Activated naive CD4-positive, alpha-beta T cell treated with anti-CD3 and anti-CD28 coated beads, Interleukin-2, amount 50 U/mL, for 72 hours (primary cell): ENCODE measurements around the gene SDK2. TPM values are rescaled to one million over a fixed set of nuclear protein-coding genes. Genes with fewer than 3 reads are reported as not detected.

Experiments
- ATAC-seq, 2 donors: fragments of 150-1000 bp; cut with Tn5 transposase; 2 replicates each; pipeline ENCODE4 v1.10.0; 2021; ENCODE audit warnings: mild to moderate bottlenecking in 2 of 2, moderate library complexity in 2 of 2
- DNase-seq, 2 donors: peaks; one replicate each; pipeline ENCODE4 v3.0.0; 2021 to 2022; ENCODE audit warnings: low spot score in 2 of 2
- H3K27ac Mint-ChIP-seq, 2 donors: one replicate each; pipeline ENCODE4 v1.8.0; 2022; ENCODE audit warnings: mild to moderate bottlenecking in 2 of 2, mixed read lengths in 2 of 2
- H3K36me3 Mint-ChIP-seq, 2 donors: one replicate each; pipeline ENCODE4 v1.8.0; 2022; ENCODE audit warnings: mixed read lengths in 2 of 2
- H3K9me3 Mint-ChIP-seq, 2 donors: one replicate each; pipeline ENCODE4 v1.8.0; 2022; ENCODE audit warnings: mixed read lengths in 2 of 2
- total RNA-seq, 2 donors: library from RNA; stranded (reverse); gene quantifications; one replicate each; pipeline ENCODE4 v1.2.3, GENCODE V29; 2022

The SDK2 gene
- total RNA-seq, 2 donors from 2014 or later: 0.66 to 1.5 TPM

- no peak for ATAC-seq
- H3K27ac Mint-ChIP-seq: no peak overlapping the region
- no peaks in the 10 kb centered on the region for H3K36me3 Mint-ChIP-seq
- H3K9me3 Mint-ChIP-seq: no peaks in the 10 kb centered on the region
- no peak for DNase-seq
Observed at GRCh38 chr17:73422121-73422520, 222.1 kb downstream of the SDK2 start.

GRCh38 chr17:73420897-73421296, 223.3 kb downstream of the SDK2 start:
- no peak for ATAC-seq
- Mint-ChIP-seq H3K9me3 (no peaks in the 10 kb centered on the region), H3K36me3 (no peaks in the 10 kb centered on the region), H3K27ac (no peak overlapping the region)
- DNase-seq: no peak

- Mint-ChIP-seq H3K9me3 (no peaks in the 10 kb centered on the region), H3K36me3 (no peaks in the 10 kb centered on the region), H3K27ac (no peak overlapping the region)
- ATAC-seq (no peak), DNase-seq (no peak)
Observed at GRCh38 chr17:73419881-73420280, 224.4 kb downstream of the SDK2 start.

GRCh38 chr17:73419051-73419450, 225.2 kb downstream of the SDK2 start:
- DNase-seq (no peak), ATAC-seq (no peak)
- H3K9me3 Mint-ChIP-seq: no peaks in the 10 kb centered on the region
- no peak overlapping the region for H3K27ac Mint-ChIP-seq
- H3K36me3 Mint-ChIP-seq: no peaks in the 10 kb centered on the region

- peak overlapping the region in 1 of 2 donors; percentile 13 for H3K27ac Mint-ChIP-seq
- no peaks in the 10 kb centered on the region for H3K36me3 Mint-ChIP-seq
- no peak for ATAC-seq
- no peak for DNase-seq
- H3K9me3 Mint-ChIP-seq: no peaks in the 10 kb centered on the region
Observed at GRCh38 chr17:73415782-73416181, 228.5 kb downstream of the SDK2 start.

GRCh38 chr17:73414171-73414955, 229.9 kb downstream of the SDK2 start:
- ATAC-seq (no peak), DNase-seq (no peak)
- Mint-ChIP-seq H3K9me3 (no peaks in the 10 kb centered on the region), H3K27ac (no peak overlapping the region), H3K36me3 (no peaks in the 10 kb centered on the region)

- DNase-seq (no peak), ATAC-seq (no peak)
- H3K9me3 Mint-ChIP-seq: no peaks in the 10 kb centered on the region
- H3K36me3 Mint-ChIP-seq: no peaks in the 10 kb centered on the region
- no peak overlapping the region for H3K27ac Mint-ChIP-seq
Observed at GRCh38 chr17:73412914-73413313, 231.3 kb downstream of the SDK2 start.

GRCh38 chr17:73411313-73411747, 232.9 kb downstream of the SDK2 start:
- no peaks in the 10 kb centered on the region for H3K9me3 Mint-ChIP-seq
- DNase-seq (no peak), ATAC-seq (no peak)
- no peak overlapping the region for H3K27ac Mint-ChIP-seq
- no peaks in the 10 kb centered on the region for H3K36me3 Mint-ChIP-seq

- Mint-ChIP-seq H3K36me3 (no peaks in the 10 kb centered on the region), H3K9me3 (no peaks in the 10 kb centered on the region), H3K27ac (peak overlapping the region in 1 of 2 donors; percentile 15)
- DNase-seq (no peak), ATAC-seq (no peak)
Observed at GRCh38 chr17:73410586-73411312, 233.5 kb downstream of the SDK2 start.

GRCh38 chr17:73404246-73404645, 240.0 kb downstream of the SDK2 start:
- ATAC-seq (no peak), DNase-seq (no peak)
- Mint-ChIP-seq H3K27ac (no peak overlapping the region), H3K36me3 (no peaks in the 10 kb centered on the region), H3K9me3 (no peaks in the 10 kb centered on the region)

GRCh38 chr17:73402466-73402865, 241.8 kb downstream of the SDK2 start:
- Mint-ChIP-seq H3K9me3 (no peaks in the 10 kb centered on the region), H3K27ac (no peak overlapping the region), H3K36me3 (no peaks in the 10 kb centered on the region)
- ATAC-seq (no peak), DNase-seq (no peak)

- no peaks in the 10 kb centered on the region for H3K36me3 Mint-ChIP-seq
- no peak overlapping the region for H3K27ac Mint-ChIP-seq
- no peaks in the 10 kb centered on the region for H3K9me3 Mint-ChIP-seq
- DNase-seq (no peak), ATAC-seq (no peak)
Observed at GRCh38 chr17:73401911-73402310, 242.3 kb downstream of the SDK2 start.

GRCh38 chr17:73400915-73401545, 243.2 kb downstream of the SDK2 start:
- H3K27ac Mint-ChIP-seq: no peak overlapping the region
- DNase-seq (no peak), ATAC-seq (no peak)
- no peaks in the 10 kb centered on the region for H3K9me3 Mint-ChIP-seq
- H3K36me3 Mint-ChIP-seq: no peaks in the 10 kb centered on the region

- H3K9me3 Mint-ChIP-seq: no peaks in the 10 kb centered on the region
Observed at GRCh38 chr17:73399056-73399455, 245.2 kb downstream of the SDK2 start.

GRCh38 chr17:73397856-73398540, 246.2 kb downstream of the SDK2 start:
- ATAC-seq: no peak
- Mint-ChIP-seq H3K36me3 (no peaks in the 10 kb centered on the region), H3K27ac (no peak overlapping the region), H3K9me3 (no peaks in the 10 kb centered on the region)
- no peak for DNase-seq

More at GRCh38 chr17:73399056-73399455, 245.2 kb downstream of the SDK2 start:
- Mint-ChIP-seq H3K36me3 (no peaks in the 10 kb centered on the region), H3K27ac (peak overlapping the region in 1 of 2 donors; percentile 74)
- DNase-seq (no peak), ATAC-seq (no peak)

GRCh38 chr17:73397278-73397826, 246.9 kb downstream of the SDK2 start:
- Mint-ChIP-seq H3K36me3 (no peaks in the 10 kb centered on the region), H3K9me3 (no peaks in the 10 kb centered on the region), H3K27ac (no peak overlapping the region)
- no peak for ATAC-seq
- no peak for DNase-seq
